PFSK-1 (cell line): ENCODE measurements around the gene SPHK2.

Source experiments
- FOXP2 ChIP-seq: optimal IDR thresholded peaks from 2 replicates; pipeline ENCODE3; 2011; ENCODE audit warnings: borderline replicate concordance, control low read depth, inconsistent platforms; ENCODE audit not compliant: insufficient read depth; ENCODE audit errors: extremely low read length, extremely low read depth
- POLR2AphosphoS5 ChIP-seq: IDR thresholded peaks from 2 replicates; pipeline ENCODE4 v1.6.1; 2012; ENCODE audit warnings: low read depth, mild to moderate bottlenecking, control low read depth, low read length, moderate library complexity
- REST ChIP-seq, 2 experiments: IDR thresholded peaks; 2 replicates each; pipeline versions ENCODE4 v1.6.1 to v1.8.0; 2011 to 2012; ENCODE audit warnings: low read depth in 2 of 2, low read length in 2 of 2, control low read depth in 1 of 2, inconsistent platforms in 1 of 2, mild to moderate bottlenecking in 1 of 2, moderate library complexity in 1 of 2; ENCODE audit not compliant: insufficient read depth in 1 of 2
- SIN3A ChIP-seq: IDR thresholded peaks from 2 replicates; pipeline ENCODE4 v1.6.1; 2012; ENCODE audit warnings: mild to moderate bottlenecking, low read length, moderate library complexity, borderline replicate concordance; ENCODE audit not compliant: insufficient read depth
- TAF1 ChIP-seq: IDR thresholded peaks from 2 replicates; pipeline ENCODE4 v1.6.1; 2012; ENCODE audit warnings: low read length, control low read depth, borderline replicate concordance; ENCODE audit not compliant: insufficient read depth

SPHK2 gene

GRCh38 chr19:48637449-48637947 lies 18.2 kb downstream of the SPHK2 start:
- no peak for TF ChIP-seq TAF1
- TF ChIP-seq FOXP2: peak; percentile 17
- no peak; the same call in 1 of the 2 replicates for TF ChIP-seq POLR2AphosphoS5
- TF ChIP-seq SIN3A: peak; percentile 78; the same call in 1 of the 2 replicates
- TF ChIP-seq REST (IDR thresholded peaks at IDR 0.05; ENCODE audit: insufficient read depth in 1 of 2, low read depth in 2 of 2, low read length in 2 of 2): no peak

- peak; percentile 61 for TF ChIP-seq FOXP2
- TF ChIP-seq TAF1: no peak
- no peak; the same call in 1 of the 2 replicates for TF ChIP-seq POLR2AphosphoS5
- no peak for TF ChIP-seq SIN3A
- no peak for TF ChIP-seq REST (IDR thresholded peaks at IDR 0.05; ENCODE audit: insufficient read depth in 1 of 2, low read depth in 2 of 2, low read length in 2 of 2)
Measured at GRCh38 chr19:48637948-48638830, 18.9 kb downstream of the SPHK2 start.

- TF ChIP-seq REST (IDR thresholded peaks at IDR 0.05; ENCODE audit: insufficient read depth in 1 of 2, low read depth in 2 of 2, low read length in 2 of 2) (0 out of 4 replicates have a peak, but pooled peaks of 1 of the 2 experiments have one; percentile 21), SIN3A (peak; percentile 31; the same call in 1 of the 2 replicates), TAF1 (peak; percentile 80; the same call in 1 of the 2 replicates), POLR2AphosphoS5 (peak; percentile 98), FOXP2 (peak; percentile 7)
Measured at GRCh38 chr19:48638831-48639381, 19.6 kb downstream of the SPHK2 start.

GRCh38 chr19:48639483-48640375 lies 20.4 kb downstream of the SPHK2 start:
- no peak for TF ChIP-seq POLR2AphosphoS5
- no peak for TF ChIP-seq TAF1
- no peak for TF ChIP-seq REST (IDR thresholded peaks at IDR 0.05; ENCODE audit: insufficient read depth in 1 of 2, low read depth in 2 of 2, low read length in 2 of 2)
- no peak for TF ChIP-seq SIN3A
- TF ChIP-seq FOXP2: no peak
